GM12891 (cell line): ENCODE results near the gene RPL31.
"Not testable (repeated sequence)": the region's sequence is repeated elsewhere in the genome, so short reads cannot be mapped to it uniquely, and the experiment has no call there.

Source experiments
- DNase-seq: peaks from one replicate; pipeline ENCODE4 v3.0.0; 2011; ENCODE audit warnings: low spot score; ENCODE audit not compliant: insufficient read length
- FAIRE-seq: peaks from 2 replicates; lab custom pipeline; 2011; peaks lifted over from hg19 to GRCh38; lab: Jason Lieb, UNC
- PAX5 ChIP-seq: IDR thresholded peaks from 2 replicates; pipeline ENCODE4 v1.6.1; 2011; ENCODE audit warnings: low read length, moderate library complexity, mild to moderate bottlenecking; ENCODE audit not compliant: insufficient read depth, severe bottlenecking
- POLR2A ChIP-seq: IDR thresholded peaks from 2 replicates; pipeline ENCODE4 v1.6.1; 2011; ENCODE audit warnings: low read depth, low read length, control low read depth
- POLR2AphosphoS5 ChIP-seq: IDR thresholded peaks from 2 replicates; pipeline ENCODE4 v1.6.1; 2011; ENCODE audit warnings: low read depth, low read length, control low read depth
- POU2F2 ChIP-seq: IDR thresholded peaks from 2 replicates; pipeline ENCODE4 v1.6.1; 2011; ENCODE audit warnings: low read depth, mild to moderate bottlenecking, control low read depth, low read length, moderate library complexity
- SPI1 ChIP-seq: IDR thresholded peaks from 2 replicates; pipeline ENCODE4 v1.6.1; 2011; ENCODE audit warnings: low read depth, low read length, control low read depth
- TAF1 ChIP-seq: IDR thresholded peaks from 2 replicates; pipeline ENCODE4 v1.6.1; 2011; ENCODE audit warnings: low read depth, low read length, control low read depth

The RPL31 gene

GRCh38 chr2:101048756-101049155, 46.7 kb downstream of the RPL31 start:
- TF ChIP-seq PAX5 = no peak
- DNase-seq (no peak), FAIRE-seq (no peak)

GRCh38 chr2:101050886-101051285, 48.8 kb downstream of the RPL31 start:
- FAIRE-seq = not testable (repeated sequence)

GRCh38 chr2:101052147-101052546, 50.1 kb downstream of the RPL31 start:
- FAIRE-seq = no peak
- TF ChIP-seq PAX5 = no peak
- TF ChIP-seq POLR2AphosphoS5 = no peak
- TF ChIP-seq POLR2A = no peak
- TF ChIP-seq TAF1 = no peak
- no peak for TF ChIP-seq POU2F2
- no peak for TF ChIP-seq SPI1
- DNase-seq = no peak

More at GRCh38 chr2:101050886-101051285, 48.8 kb downstream of the RPL31 start:
- DNase-seq = not testable (repeated sequence)

- DNase-seq = no peak
- FAIRE-seq = no peak
- TF ChIP-seq POU2F2 = no peak
- TF ChIP-seq POLR2AphosphoS5 = no peak
These were observed 51.0 kb downstream of the RPL31 start for GRCh38 chr2:101053117-101053516.
